ENCODE data around the gene CEACAM8.

CEACAM8 gene

DNA sequence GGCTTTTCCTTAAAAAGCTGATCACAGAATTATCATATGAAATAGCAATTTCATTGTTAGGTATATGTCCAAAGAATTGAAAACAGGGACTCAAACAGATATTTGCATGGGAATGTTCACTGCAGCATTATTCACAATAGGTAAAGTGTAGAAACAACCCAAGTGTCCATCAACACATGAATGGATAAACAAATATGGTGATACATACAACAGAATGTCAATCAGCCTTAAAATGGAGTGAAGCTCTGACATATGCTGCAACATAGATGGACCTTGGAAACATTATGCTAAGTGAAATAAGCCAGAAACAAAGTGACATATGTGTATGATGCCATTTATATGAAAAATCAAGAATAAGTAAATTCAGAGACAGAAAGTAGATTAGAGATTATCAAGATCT, 60.3 kb downstream of the CEACAM8 start:
- H3K9ac ChIP-seq (ENCODE audit: low read length): no peak overlapping the region
- no peak overlapping the region for H3K4me3 ChIP-seq (ENCODE audit: low read length)
- H3K27ac ChIP-seq (ENCODE audit: low read length): no peak overlapping the region
- H3K36me3 ChIP-seq (ENCODE audit: control insufficient read depth, low read depth, low read length): no peaks in the 10 kb centered on the region
- H3K9me3 ChIP-seq (ENCODE audit: control insufficient read depth, low read depth, low read length): no peaks in the 10 kb centered on the region
- no peaks in the 10 kb centered on the region for H3K27me3 ChIP-seq (ENCODE audit: control insufficient read depth, insufficient read depth, low read length)
- H3K4me1 ChIP-seq (ENCODE audit: control insufficient read depth, low read depth, low read length): peaks cover 16% of the 10 kb centered on the region

DNA sequence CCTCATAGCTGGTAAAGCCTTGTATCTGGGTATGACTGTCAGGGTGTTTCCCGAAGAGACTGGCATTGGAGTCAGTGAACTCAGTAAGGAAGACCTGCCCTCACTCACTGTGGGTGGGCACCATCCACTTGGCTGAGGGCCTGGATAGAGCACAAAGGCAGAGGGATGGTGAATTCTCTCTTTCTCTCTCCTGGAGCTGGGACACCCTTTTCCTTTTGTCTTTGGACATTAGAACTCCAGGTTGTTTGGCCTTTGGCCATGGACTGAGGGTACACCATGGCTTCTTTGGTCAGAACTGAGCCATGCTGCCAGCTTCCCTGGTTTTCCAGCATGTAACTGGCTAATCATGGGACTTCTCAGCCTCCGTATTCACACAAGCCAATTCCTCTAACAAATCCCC, 61.8 kb downstream of the CEACAM8 start:
- Histone ChIP-seq H3K36me3 (ENCODE audit: control insufficient read depth, low read depth, low read length) (no peaks in the 10 kb centered on the region), H3K27me3 (ENCODE audit: control insufficient read depth, insufficient read depth, low read length) (no peaks in the 10 kb centered on the region), H3K4me1 (ENCODE audit: control insufficient read depth, low read depth, low read length) (peaks cover 22% of the 10 kb centered on the region), H3K4me3 (ENCODE audit: low read length) (no peak overlapping the region), H3K9ac (ENCODE audit: low read length) (no peak overlapping the region), H3K9me3 (ENCODE audit: control insufficient read depth, low read depth, low read length) (no peaks in the 10 kb centered on the region), H3K27ac (ENCODE audit: low read length) (no peak overlapping the region)

DNA sequence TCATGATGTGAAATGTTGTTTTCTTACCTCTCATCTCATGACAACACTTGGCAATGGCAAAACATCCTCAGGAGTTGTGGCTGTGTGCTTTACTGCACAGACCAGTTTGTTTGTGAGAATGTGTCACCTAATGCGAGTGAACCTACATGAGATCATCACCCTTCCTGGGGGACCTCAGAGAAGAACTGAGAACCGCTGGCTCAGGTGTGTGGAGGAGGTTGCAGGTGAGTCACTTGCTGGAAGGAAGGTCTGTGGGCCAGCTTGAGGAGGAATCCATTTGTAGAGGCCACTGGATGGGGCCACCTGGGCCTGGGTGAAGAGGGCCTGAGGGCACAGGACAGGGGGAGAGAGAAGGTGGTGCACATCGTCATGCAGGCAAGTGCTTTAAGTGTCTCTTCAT, 63.4 kb downstream of the CEACAM8 start:
- Histone ChIP-seq H3K4me1 (ENCODE audit: control insufficient read depth, low read depth, low read length) (peaks cover 16% of the 10 kb centered on the region), H3K9me3 (ENCODE audit: control insufficient read depth, low read depth, low read length) (no peaks in the 10 kb centered on the region), H3K27me3 (ENCODE audit: control insufficient read depth, insufficient read depth, low read length) (no peaks in the 10 kb centered on the region), H3K9ac (ENCODE audit: low read length) (no peak overlapping the region), H3K36me3 (ENCODE audit: control insufficient read depth, low read depth, low read length) (no peaks in the 10 kb centered on the region), H3K27ac (ENCODE audit: low read length) (no peak overlapping the region), H3K4me3 (ENCODE audit: low read length) (no peak overlapping the region)

All from iPS-18a (cell line).